Sigmoid colon (tissue), 3 donors: ENCODE measurements around the gene NPHP4.

Experiments used
- POLR2A ChIP-seq, 2 donors: fragments of 450-650 bp; IDR thresholded peaks; one replicate each; pipeline ENCODE4 v1.6.1; 2016; ENCODE audit warnings: antibody characterized with exemption in 2 of 2, mild to moderate bottlenecking in 2 of 2, moderate library complexity in 2 of 2
- TF ChIP-seq, protein P1 (sequence below), 4 experiments: fragments of 450-650 bp in 3 of 4; fragments of 200-600 bp in 1 of 4; IDR thresholded peaks; one replicate each; pipeline ENCODE4 v1.5.1; 2016 to 2019; ENCODE audit warnings: antibody characterized with exemption in 4 of 4, mild to moderate bottlenecking in 3 of 4, moderate library complexity in 2 of 4

GRCh38 chr1:5913876-5914275, 78.3 kb downstream of the NPHP4 start:
- TF ChIP-seq, protein P1, sequence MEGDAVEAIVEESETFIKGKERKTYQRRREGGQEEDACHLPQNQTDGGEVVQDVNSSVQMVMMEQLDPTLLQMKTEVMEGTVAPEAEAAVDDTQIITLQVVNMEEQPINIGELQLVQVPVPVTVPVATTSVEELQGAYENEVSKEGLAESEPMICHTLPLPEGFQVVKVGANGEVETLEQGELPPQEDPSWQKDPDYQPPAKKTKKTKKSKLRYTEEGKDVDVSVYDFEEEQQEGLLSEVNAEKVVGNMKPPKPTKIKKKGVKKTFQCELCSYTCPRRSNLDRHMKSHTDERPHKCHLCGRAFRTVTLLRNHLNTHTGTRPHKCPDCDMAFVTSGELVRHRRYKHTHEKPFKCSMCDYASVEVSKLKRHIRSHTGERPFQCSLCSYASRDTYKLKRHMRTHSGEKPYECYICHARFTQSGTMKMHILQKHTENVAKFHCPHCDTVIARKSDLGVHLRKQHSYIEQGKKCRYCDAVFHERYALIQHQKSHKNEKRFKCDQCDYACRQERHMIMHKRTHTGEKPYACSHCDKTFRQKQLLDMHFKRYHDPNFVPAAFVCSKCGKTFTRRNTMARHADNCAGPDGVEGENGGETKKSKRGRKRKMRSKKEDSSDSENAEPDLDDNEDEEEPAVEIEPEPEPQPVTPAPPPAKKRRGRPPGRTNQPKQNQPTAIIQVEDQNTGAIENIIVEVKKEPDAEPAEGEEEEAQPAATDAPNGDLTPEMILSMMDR (IDR thresholded peaks at IDR 0.05) = no peak
- no peak for TF ChIP-seq POLR2A (IDR thresholded peaks at IDR 0.05)
